ENCODE measurements around the gene NSD1.
"Not testable (repeated sequence)": the region's sequence is repeated elsewhere in the genome, so short reads cannot be mapped to it uniquely, and the experiment has no call there.

Gene NSD1

DNA sequence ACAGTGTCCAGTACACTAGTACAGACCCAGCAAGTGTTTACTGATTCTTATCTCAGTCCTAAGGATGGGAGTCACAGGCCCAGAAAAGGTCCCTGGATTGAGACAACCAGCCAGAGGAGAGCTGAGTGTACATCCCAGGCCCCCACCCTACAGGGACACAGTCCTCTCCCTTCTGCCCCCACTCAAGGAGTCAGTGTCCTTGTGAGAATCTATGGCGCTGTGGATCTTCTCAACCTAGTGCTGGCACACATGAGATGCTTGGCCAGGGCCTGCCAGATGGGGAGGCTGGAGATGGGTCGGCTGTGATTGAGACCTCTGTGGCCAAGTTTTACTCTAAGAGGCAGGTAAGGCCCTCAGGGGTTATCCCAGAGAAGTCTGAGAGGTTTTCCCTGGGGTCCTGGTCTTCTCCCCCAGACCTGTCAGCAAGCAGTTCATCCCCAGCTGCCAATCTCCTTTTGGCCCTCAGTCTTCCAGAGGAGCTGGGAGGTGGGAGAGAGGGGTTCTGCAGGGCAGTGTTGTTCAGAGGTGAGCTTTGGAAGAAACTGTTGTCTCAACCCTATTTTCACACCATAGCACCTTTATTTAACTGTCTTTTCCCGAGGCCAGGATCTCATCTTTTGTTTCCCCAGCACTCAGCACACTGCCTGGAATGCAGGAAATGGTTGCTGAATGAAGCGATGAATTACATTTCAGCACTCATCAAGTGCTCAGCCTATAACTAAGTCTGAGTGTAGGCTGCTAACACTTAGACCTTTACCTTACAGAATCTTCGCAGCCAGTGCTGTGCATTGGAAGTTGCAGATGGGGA lies 3.2 kb upstream of the NSD1 start:
- DNase-seq (ENCODE audit: low spot score) = no peak

DNA sequence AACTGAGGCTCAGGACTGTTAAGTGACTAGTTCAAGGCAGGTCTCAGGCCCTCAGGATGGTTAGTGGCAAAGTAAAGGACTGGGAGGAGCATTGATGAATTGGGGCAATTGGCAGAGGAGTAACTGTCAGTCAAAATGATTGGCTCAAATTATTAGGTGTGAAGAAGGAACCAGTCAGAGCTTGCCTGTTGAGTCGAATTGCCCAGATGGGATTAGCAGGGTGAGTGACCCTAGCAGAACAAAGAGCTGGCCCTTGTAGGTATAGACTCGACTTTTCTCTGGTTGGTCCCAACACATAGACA lies 2.6 kb upstream of the NSD1 start:
- DNase-seq (ENCODE audit: low spot score) = peak; percentile 18

DNA sequence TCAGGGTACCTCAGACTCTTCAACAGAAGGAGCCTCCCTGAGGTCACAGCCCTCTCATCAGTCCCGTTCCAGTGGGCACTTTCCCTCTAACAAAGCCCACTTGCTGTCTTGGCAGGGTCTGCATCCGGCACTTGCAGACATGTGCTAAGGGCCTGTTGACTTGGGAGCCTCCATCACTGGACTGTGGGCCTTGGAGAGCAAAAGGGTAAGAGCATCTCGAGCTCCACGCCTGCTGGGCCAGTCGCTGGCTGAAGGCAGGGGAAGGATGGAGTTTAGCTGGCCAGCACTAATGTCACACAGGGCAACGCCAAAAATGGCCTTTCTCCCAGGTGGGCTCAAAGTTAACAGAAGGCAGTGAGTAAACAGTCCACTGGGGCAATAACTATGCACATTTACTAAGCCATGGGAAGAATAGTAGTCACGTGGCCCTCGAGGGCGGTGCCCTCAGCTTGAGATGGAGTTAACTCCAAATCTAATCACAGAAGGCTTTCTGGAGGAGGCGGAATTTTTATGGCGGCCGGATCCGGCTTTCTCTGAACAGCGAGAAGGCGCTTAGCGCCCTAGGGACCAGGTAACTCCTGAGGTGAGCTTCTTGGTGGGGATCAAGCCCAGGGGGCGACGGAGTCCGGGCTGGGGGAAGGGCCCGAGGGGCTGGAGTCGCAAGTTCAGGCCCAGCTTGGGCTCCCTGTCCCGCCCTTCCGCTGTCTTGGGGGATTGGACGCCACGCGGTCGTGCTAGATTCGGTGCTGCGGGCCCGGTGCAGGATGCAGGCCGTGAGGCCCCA lies 2.0 kb upstream of the NSD1 start:
- peak; percentile 19 for DNase-seq (ENCODE audit: low spot score)

DNA sequence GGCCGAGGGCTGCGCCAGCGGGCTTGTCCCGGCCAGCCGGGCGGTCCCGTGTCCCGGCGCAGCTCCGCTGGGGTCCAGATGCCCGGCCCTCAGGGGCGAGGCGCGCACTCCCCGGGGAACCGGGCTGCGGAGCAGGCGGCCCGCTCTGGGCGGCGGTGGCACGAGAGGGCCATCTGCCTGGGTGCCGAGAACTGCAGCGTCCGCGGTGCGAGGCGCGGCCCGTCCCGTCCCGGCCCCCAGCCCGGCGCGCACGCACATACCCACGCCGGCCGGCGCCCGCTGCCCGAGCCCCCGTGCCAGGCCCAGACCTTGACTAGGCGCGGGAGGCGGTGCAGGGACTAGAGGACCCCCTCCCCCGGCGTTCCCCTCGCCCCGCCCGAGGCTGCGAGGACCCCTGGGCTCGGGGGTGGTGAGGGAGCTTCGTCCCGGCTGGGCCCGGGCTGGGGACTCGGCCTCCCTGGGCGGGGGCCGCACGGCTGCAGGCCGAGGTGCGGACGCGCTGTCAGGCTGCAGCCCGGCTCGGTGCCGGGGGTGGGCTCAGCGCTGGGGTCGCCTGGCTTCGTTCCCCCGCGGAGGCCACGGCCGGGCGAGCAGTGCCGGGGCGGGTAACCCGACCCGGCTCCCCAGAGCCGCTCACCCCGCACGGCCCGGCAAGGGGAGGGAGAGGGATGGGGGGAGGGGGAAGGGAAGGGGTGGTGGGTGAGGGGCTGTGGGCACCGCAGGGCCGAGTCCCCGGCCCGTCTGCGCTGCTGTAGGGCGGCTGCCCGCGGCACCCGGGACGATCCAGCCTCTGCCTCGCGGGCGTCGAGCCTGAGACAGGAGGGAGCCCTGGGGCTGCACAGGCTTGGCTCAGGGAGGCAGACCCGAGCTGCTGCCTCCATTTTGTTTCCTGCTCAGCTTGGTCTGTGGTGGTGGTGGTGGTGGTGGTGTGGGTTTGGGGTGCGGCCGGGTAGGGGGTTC lies 1.2 kb upstream of the NSD1 start:
- peak; percentile 27 for DNase-seq (ENCODE audit: low spot score)

DNA sequence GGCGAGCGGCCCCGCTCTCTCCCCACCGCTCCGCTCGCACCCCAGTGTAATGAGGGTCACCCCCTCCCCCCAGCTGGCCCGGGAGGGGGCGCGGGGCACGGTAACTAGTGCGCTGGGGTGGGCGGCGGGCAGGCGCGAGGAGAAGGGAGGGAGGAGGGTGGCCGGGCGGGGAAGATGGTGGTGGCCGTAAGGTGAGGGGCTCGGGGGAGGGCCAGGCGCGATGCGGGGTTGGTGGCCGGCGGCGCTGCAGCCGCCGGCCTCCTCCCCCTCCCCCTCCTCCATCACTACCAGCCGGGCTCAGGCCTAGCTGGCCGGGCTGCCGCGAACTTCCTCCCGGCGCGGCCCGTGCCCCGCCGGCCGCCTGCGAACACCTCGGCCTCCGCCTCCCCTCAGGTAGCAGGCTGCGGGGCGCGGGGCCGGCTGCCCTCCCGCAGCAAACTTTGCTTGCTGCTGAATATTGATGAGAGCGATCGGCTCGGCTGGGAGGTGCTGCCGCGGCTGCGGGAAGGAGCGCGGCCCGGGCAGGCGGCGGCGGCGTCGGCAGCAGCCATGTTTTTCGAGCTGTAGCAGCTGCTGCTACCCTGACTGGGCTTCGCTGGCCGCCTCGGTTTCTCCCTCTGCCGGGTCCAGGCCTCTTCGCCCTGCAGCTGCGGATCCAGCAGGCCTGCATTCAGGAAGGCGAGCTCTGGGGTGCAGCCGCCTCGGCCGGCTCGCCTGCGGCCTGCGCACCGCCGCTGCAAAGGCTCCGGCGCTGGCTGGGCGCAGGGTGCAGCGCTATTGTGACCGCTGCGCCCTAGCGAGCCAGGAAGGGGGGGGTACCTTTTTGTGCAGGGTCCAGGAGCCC lies 502 bp downstream of the NSD1 start:
- peak; percentile 56 for DNase-seq (ENCODE audit: low spot score)

DNA sequence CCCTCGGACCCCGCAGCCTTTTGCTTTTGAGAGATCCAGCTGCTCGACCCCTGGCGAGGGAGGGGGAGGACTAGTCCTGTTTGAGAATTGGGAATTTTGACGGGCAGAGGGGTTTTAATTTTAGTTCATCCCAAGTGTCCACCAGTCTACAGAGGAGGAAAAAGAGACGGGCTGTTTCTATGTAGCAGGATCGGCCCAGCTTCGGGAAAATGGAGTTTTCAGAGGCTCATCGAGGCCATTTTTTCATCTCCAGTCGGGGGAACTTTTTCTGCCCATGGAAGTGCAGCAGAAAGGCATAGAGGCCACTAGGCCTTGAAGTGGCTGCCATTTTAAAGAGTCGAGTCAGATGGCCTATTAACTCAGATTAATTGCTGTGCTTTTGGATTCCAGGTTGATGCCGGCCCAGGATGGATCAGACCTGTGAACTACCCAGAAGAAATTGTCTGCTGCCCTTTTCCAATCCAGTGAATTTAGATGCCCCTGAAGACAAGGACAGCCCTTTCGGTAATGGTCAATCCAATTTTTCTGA lies 1.2 kb downstream of the NSD1 start:
- DNase-seq (ENCODE audit: low spot score) = peak; percentile 25

DNA sequence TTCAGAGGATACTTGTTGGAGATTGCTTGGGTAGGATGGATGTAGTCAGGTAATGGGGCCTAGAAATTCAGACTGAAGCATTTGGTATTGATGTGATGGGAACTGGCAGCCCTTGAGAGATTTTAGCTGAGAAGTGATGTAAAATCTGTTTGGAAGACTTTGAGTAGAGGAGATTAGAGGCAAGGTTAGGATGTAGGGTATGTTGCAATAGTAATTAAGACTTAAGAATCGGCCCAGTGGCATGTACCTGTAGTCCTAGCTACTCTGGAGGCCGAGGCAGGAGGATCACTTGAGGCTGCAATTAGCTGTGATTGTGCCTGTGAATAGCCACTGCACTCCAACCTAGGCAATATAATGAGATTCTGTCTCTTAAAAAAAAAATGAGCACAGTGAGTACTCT lies 6.7 kb downstream of the NSD1 start:
- no peak for DNase-seq (ENCODE audit: low spot score)

DNA sequence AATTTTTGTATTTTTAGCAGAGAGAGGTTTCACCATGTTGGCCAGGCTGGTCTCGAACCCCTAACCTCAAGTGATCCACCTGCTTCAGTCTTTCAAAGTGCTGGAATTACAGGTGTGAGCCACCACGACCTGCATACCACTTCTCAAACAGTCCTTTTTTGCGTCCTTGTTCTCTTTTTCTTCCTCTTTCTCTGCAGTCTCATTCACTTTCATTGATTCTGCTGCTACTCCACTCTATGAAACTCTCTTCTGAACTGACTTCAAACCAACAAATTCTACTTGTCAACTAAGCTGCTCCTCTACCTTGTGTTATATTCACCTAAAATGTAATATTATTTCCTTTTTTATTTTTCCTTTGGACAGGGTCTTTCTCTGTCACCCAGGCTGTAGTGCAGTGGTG lies 7.9 kb downstream of the NSD1 start:
- DNase-seq (ENCODE audit: low spot score) = no peak

DNA sequence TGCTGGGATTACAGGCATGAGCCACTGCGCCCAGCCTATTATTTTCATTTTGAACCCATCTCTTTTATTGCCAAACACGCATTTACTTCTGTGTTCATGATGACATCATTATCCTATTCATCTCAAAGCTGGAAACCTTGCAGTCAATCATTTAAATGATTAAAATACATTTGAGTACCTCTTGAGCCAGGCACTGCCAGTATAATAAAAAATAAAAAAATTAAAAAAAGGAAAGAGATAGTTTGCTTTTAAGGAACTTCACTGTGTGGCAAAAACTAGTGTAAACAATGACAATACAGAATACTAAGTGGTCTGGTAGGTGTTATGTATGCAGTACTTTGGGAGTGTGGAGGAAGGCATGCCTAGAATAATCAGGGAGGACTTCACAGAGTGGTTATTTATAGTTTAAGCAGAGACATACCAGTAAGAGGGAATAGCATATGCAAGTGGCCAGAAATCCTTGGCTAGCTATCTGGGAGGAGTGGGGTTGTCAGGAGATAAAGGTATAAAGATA lies 8.6 kb downstream of the NSD1 start:
- DNase-seq (ENCODE audit: low spot score) = no peak

DNA sequence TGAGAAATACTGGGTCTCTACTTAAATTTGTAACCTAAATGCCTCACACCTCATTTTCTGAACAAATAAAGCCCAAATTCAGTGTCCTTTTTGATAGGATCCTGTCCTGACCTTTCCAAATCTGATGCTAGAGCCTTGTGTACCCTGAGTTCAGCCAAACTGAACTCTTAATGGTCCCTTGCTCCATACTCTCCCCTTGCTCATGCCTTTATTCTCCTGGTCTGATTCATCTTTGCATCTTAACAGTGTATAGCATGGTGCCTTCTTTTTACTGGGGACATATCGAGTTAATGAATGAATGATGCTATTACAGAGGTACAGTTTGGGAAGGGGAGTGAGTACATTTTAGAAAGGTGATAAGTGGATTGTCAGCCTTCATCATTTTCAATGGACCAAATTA lies 9.2 kb downstream of the NSD1 start:
- DNase-seq (ENCODE audit: low spot score) = no peak

DNA sequence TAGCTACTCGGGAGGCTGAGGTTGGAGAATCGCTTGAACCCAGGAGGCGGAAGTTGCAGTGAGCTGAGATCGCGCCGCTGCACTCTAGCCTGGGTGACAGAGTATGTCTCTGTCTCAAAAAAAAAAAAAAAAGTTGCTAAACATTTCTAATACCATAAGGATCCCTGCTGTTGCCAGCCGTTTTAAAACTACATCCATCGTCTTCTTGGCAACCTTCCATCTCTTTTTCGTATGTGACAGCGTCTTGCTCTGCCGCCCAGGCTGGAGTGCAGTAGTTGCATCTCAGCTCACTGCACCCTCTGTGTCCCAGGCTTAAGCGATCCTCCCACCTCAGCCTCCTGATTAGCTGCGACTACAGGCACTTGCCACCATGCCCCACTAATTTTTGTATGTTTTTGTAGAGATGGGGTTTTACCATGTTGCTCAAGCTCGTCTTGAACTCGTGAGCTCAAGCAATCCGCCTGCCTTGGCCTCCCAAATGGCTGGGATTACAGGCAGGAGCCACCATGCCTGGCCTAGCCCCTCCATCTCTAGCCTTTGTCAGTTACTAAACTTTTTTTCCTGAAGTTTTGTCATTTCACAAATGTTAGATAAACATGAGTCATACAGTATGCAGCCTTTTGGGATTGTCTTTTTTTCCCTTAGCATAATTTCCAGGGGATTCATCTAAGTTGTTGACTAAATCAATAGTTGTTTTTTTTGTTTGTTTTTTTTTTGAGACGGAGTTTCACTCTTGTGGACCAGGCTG lies 13.5 kb downstream of the NSD1 start:
- no peak for DNase-seq (ENCODE audit: low spot score)

DNA sequence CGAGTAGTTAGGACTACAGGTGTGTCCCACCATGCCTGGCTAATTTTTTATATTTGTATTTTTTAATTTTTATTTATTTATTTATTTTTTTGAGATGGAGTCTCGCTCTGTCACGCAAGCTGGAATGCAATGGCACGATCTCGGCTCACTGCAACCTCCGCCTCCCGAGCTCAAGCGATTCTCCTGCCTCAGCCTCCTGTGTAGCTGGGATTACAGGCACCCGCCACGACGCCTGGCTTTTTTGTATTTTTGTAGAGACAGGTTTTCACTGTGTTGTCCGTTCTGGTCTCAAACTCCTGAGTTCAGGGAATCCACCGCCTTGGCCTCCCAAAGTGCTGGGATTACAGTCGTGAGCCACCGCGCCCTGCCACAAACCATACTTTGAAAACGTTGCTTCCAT lies 16.5 kb downstream of the NSD1 start:
- DNase-seq (ENCODE audit: low spot score) = not testable (repeated sequence)

DNA sequence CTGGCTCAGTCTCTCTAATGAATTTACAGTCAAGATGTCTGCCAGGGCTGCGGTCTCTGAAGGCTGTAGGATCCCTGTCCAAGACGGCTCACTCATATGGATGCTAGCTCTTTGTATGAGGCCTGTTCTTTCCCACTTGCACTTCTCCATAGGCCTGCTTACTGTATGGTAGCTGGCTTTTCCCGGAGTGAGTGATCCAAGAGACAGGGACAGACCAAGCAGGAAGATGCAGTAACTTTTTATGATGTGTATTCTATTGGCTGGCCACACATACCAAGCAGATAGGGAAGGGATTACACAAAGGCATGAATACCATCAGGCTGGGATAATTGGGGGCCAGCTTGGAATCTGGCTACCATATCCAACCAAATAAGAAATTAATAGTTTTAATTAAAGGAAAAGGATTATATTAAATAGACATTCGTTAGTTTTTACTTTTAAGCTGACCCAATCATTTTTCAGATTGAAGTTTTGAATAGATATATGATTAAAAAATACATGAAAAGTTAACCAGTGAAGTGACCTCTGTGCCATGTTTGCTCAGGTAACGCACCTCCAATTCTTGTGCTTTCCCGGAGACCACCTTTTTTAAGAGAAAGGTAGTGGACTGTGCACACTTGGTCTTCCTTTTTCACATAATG lies 20.6 kb downstream of the NSD1 start:
- no peak for DNase-seq (ENCODE audit: low spot score)

DNA sequence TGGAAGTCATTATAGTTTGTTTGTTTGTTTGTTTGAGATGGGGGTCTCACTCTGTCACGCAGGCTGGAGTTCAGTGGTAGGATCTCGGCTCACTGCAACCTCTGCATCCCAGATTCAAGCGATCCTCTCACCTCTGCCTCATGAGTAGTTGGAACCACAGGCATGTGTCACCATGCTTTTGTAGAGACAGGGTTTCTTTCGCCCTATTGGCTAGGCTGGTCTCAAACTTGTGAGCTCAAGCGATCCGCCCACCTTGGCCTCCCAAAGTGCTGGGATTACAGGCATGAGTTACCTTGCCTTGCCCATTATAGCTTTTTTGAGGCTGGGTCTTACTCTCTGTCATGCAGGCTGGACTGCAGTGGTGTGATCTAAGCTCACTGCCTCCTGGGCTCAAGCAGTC lies 28.8 kb downstream of the NSD1 start:
- DNase-seq (ENCODE audit: low spot score) = no peak

DNA sequence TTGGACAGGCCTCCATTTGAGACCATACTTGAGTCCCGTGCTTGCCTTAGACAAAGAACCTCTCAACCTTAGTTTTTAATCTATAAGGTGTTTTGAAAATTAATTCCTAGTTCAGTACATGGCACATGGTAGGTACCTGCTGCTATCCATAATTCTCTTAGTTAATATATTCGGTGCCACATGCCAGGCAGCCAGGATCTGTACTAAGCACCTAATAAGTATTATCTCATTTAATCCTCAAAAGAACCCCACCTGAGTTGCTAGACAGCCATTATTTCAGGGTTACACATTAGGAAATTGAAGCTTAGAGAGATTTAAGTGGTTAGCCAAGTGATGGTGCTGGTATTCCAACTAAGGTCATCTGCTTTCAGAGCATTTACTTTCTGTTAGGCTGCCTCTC lies 29.9 kb downstream of the NSD1 start:
- no peak for DNase-seq (ENCODE audit: low spot score)

DNA sequence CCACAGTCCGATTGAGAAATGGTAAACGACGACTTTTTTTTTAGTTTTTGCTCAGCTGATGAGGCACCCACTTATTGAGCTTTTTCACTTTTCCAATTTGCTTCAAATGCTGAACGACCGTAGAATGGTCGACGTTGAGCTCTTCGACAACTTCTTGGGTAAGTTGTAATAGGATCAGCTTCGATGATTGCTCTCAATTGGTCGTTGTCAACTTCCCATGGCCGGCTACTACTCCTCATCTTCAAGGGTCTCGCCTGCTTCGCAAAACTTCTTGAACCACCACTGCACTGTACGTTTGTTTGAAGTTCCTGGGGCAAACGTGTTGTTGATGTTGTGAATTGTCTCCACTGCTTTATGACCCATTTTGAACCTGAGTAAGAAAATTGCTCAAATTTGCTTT lies 35.7 kb downstream of the NSD1 start:
- DNase-seq (ENCODE audit: low spot score) = no peak

DNA sequence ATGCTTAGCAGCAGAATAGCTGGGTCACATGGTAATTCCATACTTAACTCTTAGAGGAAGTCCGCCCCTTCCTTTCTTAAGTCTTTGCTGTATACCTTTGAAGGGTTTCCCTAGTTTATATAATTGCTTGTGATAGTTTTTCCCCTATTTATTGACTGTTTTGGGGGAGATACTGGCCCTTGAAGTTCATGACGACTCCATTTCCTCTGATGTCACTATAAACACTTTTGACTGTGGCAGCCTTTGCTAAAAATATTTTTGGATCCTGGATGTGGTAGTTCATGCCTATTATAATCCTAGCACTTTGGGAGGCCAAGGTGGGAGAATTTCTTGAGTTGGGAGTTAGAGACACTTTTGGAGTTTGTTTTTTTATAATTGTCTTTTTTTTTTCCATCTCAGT lies 38.4 kb downstream of the NSD1 start:
- no peak for DNase-seq (ENCODE audit: low spot score)

DNA sequence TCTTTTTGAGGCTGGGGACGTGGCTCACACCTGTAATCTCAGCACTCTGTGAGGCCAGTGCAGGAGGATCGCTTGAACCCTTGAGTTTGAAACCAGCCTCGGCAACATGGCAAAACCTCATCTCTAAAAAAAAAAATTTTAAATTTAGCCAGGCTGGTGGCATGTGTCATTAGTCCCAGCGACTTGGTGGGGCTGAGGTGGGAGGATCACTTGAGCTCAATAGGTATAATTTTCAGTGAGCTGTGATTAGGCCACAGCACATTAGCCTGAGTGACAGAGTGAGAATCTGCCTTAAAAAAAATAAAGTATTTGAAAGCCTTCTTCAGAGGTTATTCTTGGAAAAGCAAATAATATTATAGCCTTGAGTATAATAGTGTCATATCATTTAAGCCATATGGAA lies 41.8 kb downstream of the NSD1 start:
- no peak for DNase-seq (ENCODE audit: low spot score)

DNA sequence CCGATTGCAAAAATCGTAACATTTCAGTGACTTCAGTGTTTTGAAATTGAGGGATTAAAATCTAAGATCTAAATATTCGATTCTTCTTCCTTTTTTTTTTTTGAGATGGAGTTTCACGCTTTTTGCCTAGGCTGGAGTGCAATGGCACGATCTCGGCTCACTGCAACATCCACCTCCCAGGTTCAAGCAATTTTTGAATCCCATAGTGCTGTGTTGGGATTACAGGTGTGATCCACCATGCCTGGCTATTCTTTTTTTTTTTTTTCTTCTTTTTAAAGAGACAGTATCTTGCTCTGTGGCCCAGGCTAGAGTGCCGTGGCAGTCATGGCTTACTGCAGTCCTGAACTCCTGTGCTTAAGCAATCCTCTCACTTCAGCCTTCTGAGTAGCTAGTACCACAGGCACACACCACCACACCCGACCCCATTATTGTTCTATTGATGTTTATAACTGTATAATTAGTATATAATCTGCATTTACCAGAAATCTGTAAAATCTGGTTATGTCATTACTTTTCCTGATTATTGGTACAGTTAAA lies 42.7 kb downstream of the NSD1 start:
- DNase-seq (ENCODE audit: low spot score) = peak; percentile 26

Data from NAMALWA (cell line).